HEK293T (cell line): ENCODE data around the gene GSX1.

Experiments used
- CTCF ChIA-PET: fragments of 350-600 bp; formaldehyde crosslinking; extraction: SDS; loops from one replicate; lab custom pipeline; 2021; ENCODE audit warnings: antibody characterized with exemption, inconsistent platforms; lab: Yijun Ruan, JAX
- POLR2A ChIA-PET: fragments of 350-600 bp; formaldehyde crosslinking; extraction: SDS; loops from one replicate; lab custom pipeline; 2020; ENCODE audit warnings: antibody characterized with exemption, inconsistent platforms; lab: Yijun Ruan, JAX
- DNase-seq: peaks from one replicate; pipeline ENCODE4 v3.0.0; 2012; ENCODE audit warnings: mixed read lengths; ENCODE audit errors: extremely low spot score
- ARNT ChIP-seq: fragments of 450-650 bp; IDR thresholded peaks from 2 replicates; pipeline ENCODE4 v1.6.1; 2017; ENCODE audit warnings: mild to moderate bottlenecking
- BHLHE40 ChIP-seq: fragments of 450-650 bp; IDR thresholded peaks from 2 replicates; pipeline ENCODE4 v1.6.1; 2016; ENCODE audit warnings: mild to moderate bottlenecking, moderate library complexity, borderline replicate concordance
- CTBP1 ChIP-seq: fragments of 450-650 bp; IDR thresholded peaks from 2 replicates; pipeline ENCODE4 v1.6.1; 2016; ENCODE audit warnings: borderline replicate concordance
- ELF4 ChIP-seq: fragments of 450-650 bp; IDR thresholded peaks from 2 replicates; pipeline ENCODE4 v1.6.1; 2017; ENCODE audit warnings: antibody characterized with exemption
- FOXA1 ChIP-seq: fragments of 450-650 bp; IDR thresholded peaks from 2 replicates; pipeline ENCODE4 v1.6.1; 2016; ENCODE audit warnings: mild to moderate bottlenecking
- FOXK2 ChIP-seq: fragments of 450-650 bp; IDR thresholded peaks from 2 replicates; pipeline ENCODE4 v1.6.1; 2016; ENCODE audit warnings: mild to moderate bottlenecking
- FOXM1 ChIP-seq: fragments of 450-650 bp; IDR thresholded peaks from 2 replicates; pipeline ENCODE4 v1.6.1; 2017; ENCODE audit warnings: mild to moderate bottlenecking, borderline replicate concordance
- HDGF ChIP-seq: fragments of 450-650 bp; IDR thresholded peaks from 2 replicates; pipeline ENCODE4 v1.6.1; 2017; ENCODE audit warnings: antibody characterized with exemption, borderline replicate concordance
- L3MBTL2 ChIP-seq: fragments of 450-650 bp; conservative IDR thresholded peaks from 2 replicates; pipeline ENCODE4 v1.6.1; 2016; ENCODE audit warnings: mild to moderate bottlenecking
- LEF1 ChIP-seq: fragments of 450-650 bp; IDR thresholded peaks from 2 replicates; pipeline ENCODE4 v1.6.1; 2017; ENCODE audit warnings: mild to moderate bottlenecking, borderline replicate concordance
- NFRKB ChIP-seq: fragments of 450-650 bp; IDR thresholded peaks from 2 replicates; pipeline ENCODE4 v1.6.1; 2016; ENCODE audit warnings: mild to moderate bottlenecking, moderate library complexity
- PKNOX1 ChIP-seq: fragments of 450-650 bp; IDR thresholded peaks from 2 replicates; pipeline ENCODE4 v1.6.1; 2016
- SP1 ChIP-seq: fragments of 450-650 bp; IDR thresholded peaks from 2 replicates; pipeline ENCODE4 v1.6.1; 2017
- SUZ12 ChIP-seq: fragments of 450-650 bp; IDR thresholded peaks from 2 replicates; pipeline ENCODE4 v1.6.1; 2016; ENCODE audit warnings: mild to moderate bottlenecking
- TARDBP ChIP-seq: fragments of 450-650 bp; IDR thresholded peaks from 2 replicates; pipeline ENCODE4 v1.6.1; 2016
- ZNF384 ChIP-seq: fragments of 450-650 bp; IDR thresholded peaks from 2 replicates; pipeline ENCODE4 v1.6.1; 2016

Gene GSX1

GRCh38 chr13:27788271-27788670 lies 4.0 kb upstream of the GSX1 start:
- CTCF ChIA-PET: no interaction called here
- POLR2A ChIA-PET: no interaction called here
- no peak for DNase-seq

GRCh38 chr13:27789153-27789494 lies 3.2 kb upstream of the GSX1 start:
- no peak for DNase-seq
- CTCF ChIA-PET: no interaction called here
- POLR2A ChIA-PET: no interaction called here
- TF ChIP-seq LEF1 (no peak), ELF4 (no peak), PKNOX1 (no peak), HDGF (no peak), FOXM1 (no peak), ARNT (no peak), SP1 (no peak), TARDBP (no peak), BHLHE40 (no peak), FOXA1 (no peak)

More at GRCh38 chr13:27788271-27788670, 4.0 kb upstream of the GSX1 start:
- TF ChIP-seq ARNT (no peak), L3MBTL2 (no peak), PKNOX1 (no peak), FOXA1 (no peak), ELF4 (no peak), CTBP1 (no peak), SP1 (no peak), HDGF (no peak), TARDBP (no peak), FOXK2 (no peak)

GRCh38 chr13:27789495-27790303 lies 2.6 kb upstream of the GSX1 start:
- DNase-seq: no peak

GRCh38 chr13:27790523-27790922 lies 1.8 kb upstream of the GSX1 start:
- no peak for TF ChIP-seq SP1
- no peak for TF ChIP-seq FOXM1
- TF ChIP-seq ARNT: no peak
- no peak for TF ChIP-seq L3MBTL2
- TF ChIP-seq ZNF384: no peak
- TF ChIP-seq PKNOX1: no peak
- no peak for TF ChIP-seq CTBP1
- no peak for TF ChIP-seq ELF4
- TF ChIP-seq BHLHE40: no peak
- TF ChIP-seq LEF1: no peak
- TF ChIP-seq TARDBP: no peak
- TF ChIP-seq FOXA1: no peak
- TF ChIP-seq SUZ12: no peak
- TF ChIP-seq FOXK2: no peak
- TF ChIP-seq HDGF: no peak
- no peak for TF ChIP-seq NFRKB
- CTCF ChIA-PET: no interaction called here
- POLR2A ChIA-PET: no interaction called here
- no peak for DNase-seq

More at GRCh38 chr13:27789495-27790303, 2.6 kb upstream of the GSX1 start:
- ChIA-PET POLR2A (no interaction called here), CTCF (no interaction called here)
- TF ChIP-seq CTBP1: no peak
- TF ChIP-seq ELF4: no peak
- TF ChIP-seq BHLHE40: no peak
- TF ChIP-seq ZNF384: no peak
- no peak for TF ChIP-seq TARDBP
- no peak for TF ChIP-seq HDGF

GRCh38 chr13:27791146-27791900 lies 960 bp upstream of the GSX1 start:
- ChIA-PET POLR2A (no interaction called here), CTCF (no interaction called here)
- TF ChIP-seq ARNT (no peak), L3MBTL2 (no peak), TARDBP (no peak)
- DNase-seq: no peak

GRCh38 chr13:27791901-27792392 lies 336 bp upstream of the GSX1 start:
- POLR2A ChIA-PET: no interaction called here
- DNase-seq: no peak
- CTCF ChIA-PET: no interaction called here
- TF ChIP-seq SP1: no peak
- TF ChIP-seq SUZ12: no peak
- no peak for TF ChIP-seq FOXA1
- TF ChIP-seq FOXM1: no peak
- no peak for TF ChIP-seq ARNT
- no peak for TF ChIP-seq ZNF384
- no peak for TF ChIP-seq NFRKB
- TF ChIP-seq BHLHE40: no peak
- TF ChIP-seq ELF4: no peak
- no peak for TF ChIP-seq CTBP1
- TF ChIP-seq PKNOX1: no peak
- no peak for TF ChIP-seq L3MBTL2
- no peak for TF ChIP-seq LEF1
- TF ChIP-seq TARDBP: no peak
- TF ChIP-seq FOXK2: no peak
- TF ChIP-seq HDGF: no peak
